ENCODE results near the gene EPHA5. TPM values are rescaled to one million over a fixed set of nuclear protein-coding genes. Genes with fewer than 3 reads are reported as not detected.
"Not testable (repeated sequence)": the region's sequence is repeated elsewhere in the genome, so short reads cannot be mapped to it uniquely, and the experiment has no call there.

The EPHA5 gene
- total RNA-seq, 1 experiment from 2014 or later = not detected

DNA sequence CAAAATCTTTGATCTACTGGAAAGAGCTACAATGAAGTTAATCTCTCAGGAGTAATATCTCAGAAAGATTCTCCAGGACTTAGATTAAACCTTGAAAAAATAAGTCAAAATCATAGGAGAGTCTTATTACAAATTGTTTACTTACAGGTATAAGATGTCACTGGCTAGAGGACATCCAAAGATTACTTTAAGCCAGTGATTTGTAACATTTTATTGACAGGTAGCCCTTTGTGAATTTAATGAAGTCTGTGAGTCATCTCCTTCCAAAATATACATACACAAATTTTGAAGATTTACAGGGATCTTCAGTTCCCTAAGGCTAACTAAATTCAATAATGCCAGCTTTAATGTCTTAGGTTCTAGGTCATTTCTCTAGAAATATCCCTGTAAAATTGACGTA is 359.7 kb downstream of the EPHA5 start:
- Histone ChIP-seq H3K27ac (no peak overlapping the region), H2AFZ (no peak overlapping the region), H3F3A (ENCODE audit: insufficient read depth, low read depth) (no peaks in the 10 kb centered on the region), H3K27me3 (ENCODE audit: insufficient read depth, low read depth) (no peaks in the 10 kb centered on the region), H3K9me3 (ENCODE audit: insufficient read depth, low read depth) (no peaks in the 10 kb centered on the region), H3K4me1 (replicated peaks; ENCODE audit: insufficient read depth) (no peaks in the 10 kb centered on the region), H4K20me1 (ENCODE audit: insufficient read depth) (no peaks in the 10 kb centered on the region), H3K4me2 (no peak overlapping the region), H3K4me3 (no peak overlapping the region), H3K9me2 (ENCODE audit: insufficient read depth) (no peaks in the 10 kb centered on the region), H3K36me3 (ENCODE audit: low read depth) (no peaks in the 10 kb centered on the region), H3K79me2 (ENCODE audit: low read depth) (no peaks in the 10 kb centered on the region)
- intact Hi-C loops (cut with micrococcal nuclease; ENCODE audit: unreplicated experiment) = no loop called here
- no TSS peak for BruUV-seq (replicated peaks)
- TF ChIP-seq EZH2 (IDR thresholded peaks at IDR 0.05; ENCODE audit: low read depth) (no peak), CTCF (conservative IDR thresholded peaks at IDR 0.05) (no peak)
- ChIA-PET POLR2A (ENCODE audit: unreplicated experiment) (no interaction called here), CTCF (no interaction called here)
- DNase-seq = no peak

DNA sequence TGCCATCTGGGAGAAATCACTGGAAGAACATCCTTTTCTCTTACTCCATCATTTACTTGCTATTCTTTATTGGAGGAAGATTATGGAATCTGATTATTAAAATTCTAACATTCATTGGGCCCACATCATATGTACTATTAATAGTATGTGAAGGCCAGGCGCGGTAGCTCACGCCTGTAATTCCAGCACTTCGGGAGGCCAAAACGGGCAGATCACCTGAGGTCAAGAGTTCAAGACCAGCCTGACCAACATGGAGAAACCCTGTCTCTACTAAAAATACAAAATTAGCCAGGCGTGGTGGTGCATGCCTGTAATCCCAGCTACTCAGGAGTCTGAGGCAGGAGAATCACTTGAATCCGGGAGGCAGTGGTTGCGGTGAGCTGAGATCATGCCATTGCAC is 361.7 kb downstream of the EPHA5 start:
- H3K4me1 ChIP-seq (replicated peaks; ENCODE audit: insufficient read depth); H3K4me3 ChIP-seq; H3K36me3 ChIP-seq (ENCODE audit: low read depth); H4K20me1 ChIP-seq (ENCODE audit: insufficient read depth); DNase-seq; H3K27me3 ChIP-seq (ENCODE audit: insufficient read depth, low read depth); H3F3A ChIP-seq (ENCODE audit: insufficient read depth, low read depth); H3K4me2 ChIP-seq; CTCF ChIA-PET; H3K9me3 ChIP-seq (ENCODE audit: insufficient read depth, low read depth); H2AFZ ChIP-seq; H3K27ac ChIP-seq; BruUV-seq (replicated peaks); intact Hi-C loops (cut with micrococcal nuclease; ENCODE audit: unreplicated experiment); H3K79me2 ChIP-seq (ENCODE audit: low read depth); POLR2A ChIA-PET (ENCODE audit: unreplicated experiment); H3K9me2 ChIP-seq (ENCODE audit: insufficient read depth): not testable (repeated sequence)

- TF ChIP-seq CTCF (conservative IDR thresholded peaks at IDR 0.05) = no peak
- TF ChIP-seq EZH2 (IDR thresholded peaks at IDR 0.05; ENCODE audit: low read depth) = no peak
- Histone ChIP-seq H3K9me3 (ENCODE audit: insufficient read depth, low read depth) (no peaks in the 10 kb centered on the region), H3K4me1 (replicated peaks; ENCODE audit: insufficient read depth) (no peaks in the 10 kb centered on the region), H3K9me2 (ENCODE audit: insufficient read depth) (no peaks in the 10 kb centered on the region), H3K36me3 (ENCODE audit: low read depth) (no peaks in the 10 kb centered on the region), H3F3A (ENCODE audit: insufficient read depth, low read depth) (no peaks in the 10 kb centered on the region), H3K4me2 (no peak overlapping the region), H2AFZ (no peak overlapping the region), H3K27me3 (ENCODE audit: insufficient read depth, low read depth) (no peaks in the 10 kb centered on the region), H3K27ac (no peak overlapping the region), H4K20me1 (ENCODE audit: insufficient read depth) (no peaks in the 10 kb centered on the region), H3K79me2 (ENCODE audit: low read depth) (no peaks in the 10 kb centered on the region), H3K4me3 (no peak overlapping the region)
- no peak for DNase-seq
- CTCF ChIA-PET = no interaction called here
- intact Hi-C loops (cut with micrococcal nuclease; ENCODE audit: unreplicated experiment) = no loop called here
- POLR2A ChIA-PET (ENCODE audit: unreplicated experiment) = no interaction called here
- no TSS peak for BruUV-seq (replicated peaks)
Measured at GRCh38 chr4:65302145-65302544, 368.1 kb downstream of the EPHA5 start.

GRCh38 chr4:65296246-65296645 is 374.0 kb downstream of the EPHA5 start:
- H3K4me3 ChIP-seq = no peak overlapping the region
- H2AFZ ChIP-seq = no peak overlapping the region
- POLR2A ChIA-PET (ENCODE audit: unreplicated experiment) = no interaction called here
- H3K27ac ChIP-seq = no peak overlapping the region
- TF ChIP-seq CTCF (conservative IDR thresholded peaks at IDR 0.05) (no peak), EZH2 (IDR thresholded peaks at IDR 0.05; ENCODE audit: low read depth) (no peak)
- no peaks in the 10 kb centered on the region for H3K9me2 ChIP-seq (ENCODE audit: insufficient read depth)
- DNase-seq = no peak
- H3K79me2 ChIP-seq (ENCODE audit: low read depth) = no peaks in the 10 kb centered on the region
- no peaks in the 10 kb centered on the region for H3K27me3 ChIP-seq (ENCODE audit: insufficient read depth, low read depth)
- no peaks in the 10 kb centered on the region for H3K4me1 ChIP-seq (replicated peaks; ENCODE audit: insufficient read depth)
- intact Hi-C loops (cut with micrococcal nuclease; ENCODE audit: unreplicated experiment) = no loop called here
- no peaks in the 10 kb centered on the region for H3F3A ChIP-seq (ENCODE audit: insufficient read depth, low read depth)
- H3K4me2 ChIP-seq = no peak overlapping the region
- no peaks in the 10 kb centered on the region for H3K36me3 ChIP-seq (ENCODE audit: low read depth)
- H4K20me1 ChIP-seq (ENCODE audit: insufficient read depth) = no peaks in the 10 kb centered on the region
- no peaks in the 10 kb centered on the region for H3K9me3 ChIP-seq (ENCODE audit: insufficient read depth, low read depth)
- CTCF ChIA-PET = no interaction called here
- no TSS peak for BruUV-seq (replicated peaks)

Measured in PC-9 (cell line).